Hepatocyte (in vitro differentiated cells): ENCODE data around the gene FAM193A.

ENCODE experiments used
- EZH2phosphoT487 ChIP-seq: fragments of 200-600 bp; sonication (generic); IDR thresholded peaks from one replicate; pipeline ENCODE4 v1.6.1; 2018; ENCODE audit warnings: antibody characterized with exemption, mild to moderate bottlenecking, low read depth, moderate library complexity; ENCODE audit not compliant: unreplicated experiment, severe bottlenecking
- TF ChIP-seq, protein P1 (sequence below): fragments of 200-600 bp; sonication (generic); IDR thresholded peaks from 2 replicates; pipeline ENCODE4 v1.5.1; 2016; ENCODE audit warnings: antibody characterized with exemption, mild to moderate bottlenecking; ENCODE audit not compliant: poor library complexity

DNA sequence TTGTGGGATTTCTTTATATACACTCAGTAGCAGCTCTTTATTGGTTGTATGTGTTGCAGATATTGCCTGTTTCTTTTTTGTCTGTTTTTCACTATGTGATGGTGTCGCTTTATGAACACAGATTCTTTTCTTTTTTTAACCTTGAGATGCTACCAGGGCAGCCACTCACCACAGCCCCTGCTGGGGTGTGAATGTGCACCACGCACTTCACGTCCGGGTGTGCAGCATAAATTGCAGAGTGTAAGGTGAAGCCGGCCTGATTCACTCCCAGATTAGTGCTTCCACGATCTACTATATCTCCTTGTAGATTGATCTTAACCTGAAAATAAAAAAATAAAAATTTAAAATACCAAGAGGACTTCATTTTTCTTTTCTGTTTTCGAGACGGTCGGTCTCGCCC lies 71.4 kb downstream of the FAM193A start:
- no peak for TF ChIP-seq EZH2phosphoT487
- TF ChIP-seq, protein P1, sequence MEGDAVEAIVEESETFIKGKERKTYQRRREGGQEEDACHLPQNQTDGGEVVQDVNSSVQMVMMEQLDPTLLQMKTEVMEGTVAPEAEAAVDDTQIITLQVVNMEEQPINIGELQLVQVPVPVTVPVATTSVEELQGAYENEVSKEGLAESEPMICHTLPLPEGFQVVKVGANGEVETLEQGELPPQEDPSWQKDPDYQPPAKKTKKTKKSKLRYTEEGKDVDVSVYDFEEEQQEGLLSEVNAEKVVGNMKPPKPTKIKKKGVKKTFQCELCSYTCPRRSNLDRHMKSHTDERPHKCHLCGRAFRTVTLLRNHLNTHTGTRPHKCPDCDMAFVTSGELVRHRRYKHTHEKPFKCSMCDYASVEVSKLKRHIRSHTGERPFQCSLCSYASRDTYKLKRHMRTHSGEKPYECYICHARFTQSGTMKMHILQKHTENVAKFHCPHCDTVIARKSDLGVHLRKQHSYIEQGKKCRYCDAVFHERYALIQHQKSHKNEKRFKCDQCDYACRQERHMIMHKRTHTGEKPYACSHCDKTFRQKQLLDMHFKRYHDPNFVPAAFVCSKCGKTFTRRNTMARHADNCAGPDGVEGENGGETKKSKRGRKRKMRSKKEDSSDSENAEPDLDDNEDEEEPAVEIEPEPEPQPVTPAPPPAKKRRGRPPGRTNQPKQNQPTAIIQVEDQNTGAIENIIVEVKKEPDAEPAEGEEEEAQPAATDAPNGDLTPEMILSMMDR: no peak
